HepG2 (cell line): ENCODE measurements around the gene IGFALS. TPM values are rescaled to one million over a fixed set of nuclear protein-coding genes. Genes with fewer than 3 reads are reported as not detected.

Experiments
- CREB3 ChIP-seq: sonication (generic); formaldehyde crosslinking; IDR thresholded peaks from 2 replicates; pipeline ENCODE4 v1.5.0; 2020; ENCODE audit warnings: missing genetic modification reagents
- E2F2 ChIP-seq: sonication (generic); formaldehyde crosslinking; IDR thresholded peaks from 2 replicates; pipeline ENCODE4 v1.4.0; 2020; ENCODE audit warnings: missing genetic modification reagents, borderline replicate concordance
- GABPA ChIP-seq, 2 experiments: IDR thresholded peaks; 2 replicates each; pipeline ENCODE4 v1.6.1; 2011 to 2016; ENCODE audit warnings: low read depth in 2 of 2, low read length in 1 of 2, missing biosample characterization in 1 of 2, missing genetic modification characterization in 1 of 2
- MAF1 ChIP-seq: sonication (generic); formaldehyde crosslinking; IDR thresholded peaks from 2 replicates; pipeline ENCODE4 v1.5.0; 2020; ENCODE audit warnings: missing genetic modification reagents, borderline replicate concordance
- MTA3 ChIP-seq: sonication (generic); formaldehyde crosslinking; IDR thresholded peaks from 2 replicates; pipeline ENCODE4 v1.4.0; 2020; ENCODE audit warnings: missing genetic modification reagents
- MTERF4 ChIP-seq: sonication (generic); formaldehyde crosslinking; IDR thresholded peaks from 2 replicates; pipeline ENCODE4 v1.8.0; 2023; ENCODE audit warnings: mild to moderate bottlenecking, missing genetic modification reagents
- NR2F1 ChIP-seq, 2 experiments: fragments of 450-650 bp in 1 of 2; formaldehyde crosslinking in 1 of 2; IDR thresholded peaks; 2 replicates each; pipeline versions ENCODE4 v1.5.0 to v1.6.1; 2016 to 2020; ENCODE audit warnings: mild to moderate bottlenecking in 1 of 2, missing compliant biosample characterization in 1 of 2, missing genetic modification reagents in 1 of 2, moderate library complexity in 1 of 2
- SIN3A ChIP-seq: IDR thresholded peaks from 2 replicates; pipeline ENCODE4 v1.6.1; 2011; ENCODE audit warnings: low read depth, mild to moderate bottlenecking, control low read depth, low read length, borderline replicate concordance
- SRSF1 ChIP-seq: fragments of 200-400 bp; formaldehyde crosslinking; optimal IDR thresholded peaks from 2 replicates; pipeline ENCODE3; 2017; ENCODE audit warnings: mild to moderate bottlenecking, low read depth, low read length, moderate library complexity
- ZNF44 ChIP-seq: sonication (generic); formaldehyde crosslinking; IDR thresholded peaks from 2 replicates; pipeline ENCODE4 v1.5.1; 2020; ENCODE audit warnings: mild to moderate bottlenecking, missing genetic modification reagents
- ZNF563 ChIP-seq: sonication (generic); formaldehyde crosslinking; IDR thresholded peaks from 2 replicates; pipeline ENCODE4 v1.8.0; 2022; ENCODE audit warnings: mild to moderate bottlenecking, moderate library complexity, missing genetic modification reagents
- ZNF607 ChIP-seq: sonication (generic); formaldehyde crosslinking; IDR thresholded peaks from 2 replicates; pipeline ENCODE4 v1.5.1; 2020; ENCODE audit warnings: missing genetic modification reagents, mild to moderate bottlenecking, borderline replicate concordance
- polyA plus RNA-seq, 8 experiments: library from polyadenylated mRNA; depleted of rRNA in 3 of 8; stranded (reverse) in 7 of 8; unstranded in 1 of 8; fragments of >200 nt; fragmentation: Illumina TruSeq in 4 of 8; extraction: Trizol in 4 of 8; gene quantifications; 2 replicates each; pipeline versions ENCODE4 v1.2.1 to v1.2.3, GENCODE V29; 2011 to 2016; ENCODE audit warnings: low read depth in 4 of 8, missing spikeins in 1 of 8, mixed read lengths in 1 of 8; ENCODE audit not compliant: insufficient read depth in 1 of 8
- total RNA-seq, 5 experiments: library from RNA; depleted of rRNA; stranded (reverse); fragments of >200 nt; fragmentation: Illumina TruSeq; extraction: Trizol; gene quantifications; 2 replicates each; pipeline ENCODE4 v1.2.3, GENCODE V29; 2016; ENCODE audit warnings: low read depth in 1 of 5

IGFALS gene
- total and polyA plus RNA-seq, 2 of the 13 experiments (the other 11 are each of a cell fraction or from before 2014, with no cell fraction given): 0.34 to 2.4 TPM

- 0 out of 2 replicates have a peak, but pooled peaks have one; percentile 38 for TF ChIP-seq ZNF44 (CRISPR knock-in tag)
- TF ChIP-seq MTA3 (CRISPR knock-in tag): no peak
- no peak for TF ChIP-seq GABPA (IDR thresholded peaks at IDR 0.05; ENCODE audit: low read depth, low read length)
- TF ChIP-seq GABPA (CRISPR knock-in tag; IDR thresholded peaks at IDR 0.05; ENCODE audit: low read depth): peak; percentile 32; the same call in 1 of the 2 replicates
- TF ChIP-seq MAF1 (CRISPR knock-in tag): no peak
- no peak for TF ChIP-seq E2F2 (CRISPR knock-in tag)
- no peak for TF ChIP-seq MTERF4 (CRISPR knock-in tag)
- TF ChIP-seq NR2F1 (CRISPR knock-in tag; IDR thresholded peaks at IDR 0.05): no peak
- no peak for TF ChIP-seq CREB3 (CRISPR knock-in tag)
- TF ChIP-seq ZNF607 (CRISPR knock-in tag): 0 out of 2 replicates have a peak, but pooled peaks have one; percentile 7
- TF ChIP-seq ZNF563 (CRISPR knock-in tag): peak; percentile 8; the same call in 1 of the 2 replicates
- TF ChIP-seq SIN3A: no peak
- peak; percentile 47 for TF ChIP-seq SRSF1
These were observed 21.6 kb downstream of the IGFALS start (continued) for GRCh38 chr16:1771864-1772361.
